SW 1271 (cell line): ENCODE results near the gene ZNF214.

Experiments used
- DNase-seq, 2 experiments: peaks; one replicate each; lab custom pipeline; 2025; lab: John Stamatoyannopoulos, UW

The ZNF214 gene

DNA sequence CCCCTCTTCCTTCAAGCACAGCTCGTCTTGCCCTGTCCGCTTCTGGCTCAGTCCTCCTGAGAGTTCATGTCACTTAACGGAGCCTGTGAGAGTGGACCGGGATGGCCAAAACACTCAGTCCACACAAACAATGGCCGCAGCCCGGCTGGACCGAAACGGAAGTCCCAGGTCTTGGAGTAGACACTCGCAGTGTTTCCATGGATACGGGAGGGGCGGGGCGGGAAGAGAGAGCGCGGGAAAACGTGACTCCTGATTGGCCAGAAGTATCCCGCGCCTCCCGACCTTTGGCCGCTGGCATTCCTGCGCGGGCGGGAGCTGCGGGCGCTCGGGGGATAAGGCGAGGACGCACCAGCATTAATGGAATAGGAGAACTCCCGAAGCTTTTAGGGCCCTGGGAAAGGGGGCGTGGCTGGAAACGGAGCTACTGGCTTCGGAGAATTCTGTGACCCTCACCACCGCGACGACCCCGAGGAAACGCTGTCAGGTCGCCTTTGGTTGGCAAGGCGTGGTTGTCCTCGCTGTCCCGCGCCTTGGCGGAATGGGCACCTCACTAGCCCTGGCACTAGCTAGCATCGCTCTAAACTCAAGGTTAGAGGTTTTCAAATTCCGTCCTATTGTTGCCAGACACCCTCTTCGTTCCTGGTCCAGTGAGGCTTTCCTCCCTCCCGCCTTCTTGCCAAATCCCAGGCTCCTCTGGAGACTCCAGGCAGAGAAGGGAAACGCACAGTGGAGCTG is at the start of gene ZNF214, which contains the start of gene NLRP14:
Gene ZNF214 (minus strand): TSS at position 164 of the 735 bp plus-strand sequence. CDS start 17,511 bp downstream, outside the sequence.
Gene NLRP14 (plus strand): TSS at position 297 of the 735 bp plus-strand sequence. CDS start 18,108 bp downstream, outside the sequence.
- peak; percentile 43 to 83 for DNase-seq

DNA sequence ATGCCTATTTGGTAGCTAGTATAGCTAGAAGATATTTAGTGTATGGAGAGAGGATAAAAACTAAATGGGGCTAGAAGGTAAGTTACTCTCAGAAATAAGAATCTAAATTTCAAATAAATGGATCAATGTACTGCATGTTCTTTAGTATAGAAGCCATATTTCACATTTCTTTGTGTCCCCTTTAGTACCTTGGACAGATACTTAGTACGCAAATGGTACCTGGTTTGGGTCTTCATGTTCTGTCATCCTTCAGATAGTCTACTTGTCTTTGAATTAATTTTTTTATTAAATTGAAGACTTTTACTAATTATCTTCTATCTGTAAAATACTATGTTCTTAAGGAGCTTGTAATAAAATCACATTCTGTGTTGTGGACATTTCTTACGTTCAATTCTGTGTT is 42.4 kb upstream of the ZNF214 start:
- no peak for DNase-seq

DNA sequence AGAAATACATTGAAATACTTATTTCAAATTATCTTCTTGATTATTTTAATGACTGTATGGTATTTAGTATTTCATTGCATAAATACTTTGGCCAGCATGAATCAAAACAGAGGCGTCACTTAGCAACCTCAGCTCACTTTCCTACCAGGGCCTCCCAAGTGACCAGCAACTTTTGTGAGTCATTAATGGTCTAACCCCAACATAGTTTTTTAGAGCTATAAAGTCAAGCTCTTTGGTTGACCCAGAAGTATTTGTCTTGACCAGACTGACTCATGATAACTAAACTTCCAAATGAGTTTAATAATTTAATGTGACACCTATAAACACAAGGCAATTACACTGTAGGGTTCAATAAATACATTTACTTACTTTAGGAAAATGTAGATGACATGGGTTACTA is 40.7 kb upstream of the ZNF214 start:
- no peak for DNase-seq

GRCh38 chr11:7057641-7058040 is 37.5 kb upstream of the ZNF214 start:
- DNase-seq = no peak

- DNase-seq = no peak
Observed at GRCh38 chr11:7056828-7057513, 36.8 kb upstream of the ZNF214 start.

- no peak for DNase-seq
Observed at GRCh38 chr11:7050191-7050590, 30.0 kb upstream of the ZNF214 start.

DNA sequence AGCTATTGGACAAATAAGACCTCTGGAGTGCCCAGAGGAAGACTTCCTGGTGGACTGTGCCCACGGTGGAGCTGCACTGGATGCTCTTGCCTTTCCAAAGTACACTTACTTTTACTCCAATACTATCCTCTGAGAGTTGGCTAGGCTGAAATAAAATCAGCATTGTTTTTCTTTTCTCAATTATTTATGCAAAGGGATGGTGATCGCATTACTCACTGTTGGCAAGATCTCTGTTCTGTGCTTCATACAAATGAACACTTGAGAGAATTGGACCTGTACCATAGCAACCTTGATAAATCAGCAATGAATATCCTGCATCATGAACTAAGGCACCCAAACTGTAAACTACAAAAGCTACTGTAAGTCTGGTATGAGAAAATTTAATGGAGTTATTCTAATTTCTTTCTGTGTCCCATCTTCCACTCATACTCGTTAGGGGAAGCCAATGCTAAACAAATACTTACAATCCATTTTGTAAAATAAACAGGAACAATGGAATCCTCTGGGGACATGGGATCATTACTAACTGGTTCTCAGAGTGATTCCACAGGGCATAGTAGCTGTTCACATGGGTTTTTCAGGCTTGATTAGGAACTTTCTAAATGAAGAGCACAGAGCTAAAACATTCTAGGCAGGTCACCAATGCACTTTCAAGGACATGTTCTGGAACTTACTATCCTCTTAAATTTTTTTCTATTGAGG is 26.5 kb upstream of the ZNF214 start:
- no peak for DNase-seq

DNA sequence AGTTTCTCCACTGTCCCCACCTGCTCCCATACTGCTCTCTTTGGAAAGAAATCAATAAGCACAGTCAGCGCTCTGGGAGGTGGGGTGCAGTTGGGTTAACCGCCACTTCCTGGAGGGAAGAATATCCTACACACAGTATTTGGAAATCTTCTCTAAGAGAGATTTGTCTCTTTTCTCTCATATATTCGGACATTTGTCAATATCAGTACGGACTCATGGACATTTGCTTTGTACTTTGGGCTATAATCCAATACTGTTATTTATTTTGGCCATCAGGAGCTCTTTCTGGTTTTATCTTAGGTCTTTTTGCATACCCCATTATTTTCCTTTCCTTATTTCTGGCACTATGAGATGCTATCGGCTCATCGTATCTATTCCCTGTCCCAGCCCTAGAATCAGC is 13.9 kb upstream of the ZNF214 start:
- no peak for DNase-seq

- DNase-seq = no peak
Observed at GRCh38 chr11:7032692-7033091, 12.5 kb upstream of the ZNF214 start.

DNA sequence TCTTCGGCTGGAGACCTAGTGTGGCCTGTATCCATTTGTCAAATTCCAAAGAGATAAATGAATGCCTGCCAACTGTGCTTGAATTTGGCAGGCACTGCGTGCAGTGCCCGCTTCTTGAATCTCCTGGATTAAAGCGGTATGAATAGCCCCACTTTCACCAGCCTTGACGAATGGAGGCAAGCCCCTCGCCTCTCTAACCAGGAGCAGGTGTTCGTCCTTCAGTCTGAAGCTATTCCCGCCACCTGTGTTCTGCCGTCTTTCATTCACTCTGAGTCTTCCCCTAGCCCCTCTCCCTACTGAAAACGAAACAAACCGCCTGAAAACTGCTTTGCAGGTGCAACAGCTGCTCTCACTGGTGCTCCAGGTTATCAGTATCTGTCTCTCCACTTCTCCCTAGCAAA is 11.3 kb upstream of the ZNF214 start:
- DNase-seq = no peak

DNA sequence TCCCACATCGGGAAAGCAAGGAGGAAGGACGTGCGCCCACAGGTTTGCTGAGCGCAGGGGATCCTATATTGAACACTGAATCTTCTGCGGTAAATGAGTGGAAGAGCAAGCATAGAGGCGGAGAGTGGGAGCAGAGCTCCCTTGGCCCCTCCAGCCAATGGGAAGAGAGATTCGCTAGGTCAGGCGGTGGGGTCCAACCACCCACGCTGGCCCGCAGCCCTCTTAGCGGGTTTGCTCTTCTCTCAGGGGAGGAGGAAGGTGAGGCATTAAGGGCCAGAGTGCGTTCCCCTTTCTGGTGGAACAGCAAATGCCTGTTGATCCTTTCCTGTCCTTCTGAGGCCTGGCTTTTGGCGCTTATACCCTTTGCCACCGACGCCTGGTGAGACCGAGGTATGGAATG is 10.7 kb upstream of the ZNF214 start:
- no peak for DNase-seq

GRCh38 chr11:7028141-7028540 is 8.0 kb upstream of the ZNF214 start:
- DNase-seq = no peak

DNA sequence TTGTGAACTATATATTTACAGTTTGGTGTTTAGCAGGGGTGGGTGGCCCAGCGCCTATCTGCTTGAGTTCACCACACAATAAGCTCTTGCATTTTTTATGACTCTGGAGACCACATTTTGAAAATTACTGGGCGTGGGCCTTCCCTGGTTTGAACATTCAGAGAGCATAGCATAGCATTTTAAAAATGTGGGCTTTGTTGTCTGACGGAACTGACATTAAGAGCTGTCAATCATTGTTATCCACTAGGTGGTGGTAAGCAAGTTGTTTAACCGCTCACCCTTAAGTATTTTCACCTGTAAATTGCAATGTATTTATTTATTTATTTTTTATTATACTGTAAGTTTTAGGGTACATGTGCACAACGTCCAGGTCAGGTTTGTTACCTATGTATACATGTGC is 1.2 kb upstream of the ZNF214 start:
- DNase-seq = no peak

- DNase-seq = no peak
Observed at GRCh38 chr11:7019500-7020182, 505 bp downstream of the ZNF214 start.

GRCh38 chr11:7016011-7016410 is 4.1 kb downstream of the ZNF214 start:
- DNase-seq = no peak

DNA sequence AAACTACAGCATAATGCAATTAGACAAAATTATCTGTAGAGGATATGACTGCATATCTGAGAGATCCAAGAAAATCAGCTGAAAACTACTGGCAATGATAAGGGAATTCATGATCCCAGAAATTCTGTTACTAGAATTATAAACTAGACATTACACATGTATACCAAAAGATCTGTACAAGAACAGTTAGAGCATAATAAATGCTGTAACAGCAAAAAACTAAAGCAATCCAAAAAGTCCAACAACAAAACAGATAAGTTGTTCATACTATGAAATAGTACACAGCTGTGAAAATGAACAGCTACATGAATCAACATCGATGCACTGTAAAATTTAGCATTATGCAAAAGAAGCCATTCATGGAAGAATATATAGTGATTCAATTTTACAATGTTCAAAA is 6.0 kb downstream of the ZNF214 start:
- no peak for DNase-seq

DNA sequence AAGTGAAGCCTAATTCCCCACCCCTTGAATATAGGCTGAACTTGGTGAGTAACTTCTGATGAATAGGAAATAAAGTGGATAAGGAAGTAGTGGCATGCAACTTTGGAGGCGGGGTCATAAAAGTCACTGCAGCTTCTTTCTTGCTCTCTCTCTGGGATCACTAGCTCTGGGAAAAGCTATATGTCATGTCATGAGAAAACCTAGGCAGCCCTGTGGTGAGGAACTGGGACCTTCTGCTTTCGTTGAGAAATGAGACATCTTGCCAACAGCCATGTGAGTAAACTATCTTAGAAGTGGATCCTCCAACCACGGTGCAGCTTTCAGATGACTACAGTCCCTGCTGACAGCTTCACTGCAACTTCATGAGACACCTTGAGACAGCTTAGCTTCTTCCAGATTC is 15.7 kb downstream of the ZNF214 start:
- no peak for DNase-seq

DNA sequence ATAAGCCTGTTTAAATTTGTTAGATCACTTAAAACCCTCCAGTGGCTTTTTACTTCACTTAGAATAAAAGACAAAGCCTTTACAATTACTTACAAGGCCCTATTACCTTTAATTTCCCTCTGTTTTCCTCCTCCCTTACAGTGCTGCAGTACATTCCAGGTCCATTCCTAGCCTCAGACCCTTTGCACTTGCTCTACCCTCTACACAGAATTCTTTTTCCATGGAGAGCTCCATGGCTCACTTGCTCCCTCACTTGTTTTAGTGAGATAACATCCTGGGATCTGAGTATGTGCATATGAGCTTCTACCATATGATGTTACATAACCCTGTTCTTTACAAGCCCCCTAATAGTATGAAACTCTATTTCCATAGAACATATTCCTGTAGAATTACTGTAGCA is 24.4 kb downstream of the ZNF214 start:
- no peak for DNase-seq

- DNase-seq = no peak
Observed at GRCh38 chr11:6992457-6993417, 27.4 kb downstream of the ZNF214 start.

- DNase-seq = no peak
Observed at GRCh38 chr11:6992026-6992425, 28.1 kb downstream of the ZNF214 start.

DNA sequence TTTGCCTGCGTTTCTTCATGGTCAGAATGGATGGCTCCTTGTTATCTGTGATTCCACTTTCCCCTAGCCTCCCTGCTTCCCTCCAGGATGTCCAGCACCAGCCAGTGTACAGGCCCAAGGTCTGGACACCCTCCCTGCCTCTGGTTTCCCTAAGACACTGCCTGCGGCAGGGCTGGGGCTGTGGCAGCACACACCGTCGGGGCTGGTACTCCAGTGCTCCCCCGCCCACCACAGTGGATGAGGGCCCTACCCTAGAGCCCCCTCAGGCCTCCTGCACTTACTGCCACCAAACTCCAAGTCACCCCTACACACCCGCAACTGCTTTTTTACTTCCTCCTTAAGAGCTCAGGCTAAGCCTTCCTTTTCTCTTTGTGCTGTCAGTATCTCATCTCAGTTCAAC is 28.9 kb downstream of the ZNF214 start:
- DNase-seq = no peak
